PC-3 (cell line): Measurements from ENCODE around the gene RPL7L1. TPM values are rescaled to one million over a fixed set of nuclear protein-coding genes. Genes with fewer than 3 reads are reported as not detected.
A peak's percentile ranks its signal among the peaks of the same experiment; 100 is the strongest.

Source experiments
- ATAC-seq: fragments of 200-7000 bp; cut with Tn5 transposase; 2 replicates; pipeline ENCODE4 v1.9.1; 2020; ENCODE audit warnings: mild to moderate bottlenecking, moderate library complexity
- Bru-seq: library from RNA; stranded (reverse); fragments of 400-500 nt; gene quantifications from one replicate; lab custom pipeline; 2021; lab: Mats Ljungman, UMichigan
- BruChase-seq, 2 experiments: library from RNA; stranded (reverse); fragments of 400-500 nt; gene quantifications; one replicate each; lab custom pipeline; 2021; lab: Mats Ljungman, UMichigan
- BruUV-seq: library from RNA; stranded (reverse); fragments of 400-500 nt; replicated peaks from 2 replicates; lab custom pipeline; 2021; lab: Mats Ljungman, UMichigan
- CTCF ChIA-PET: fragments of 300-600 bp; sonication (Branson Sonifier 250); formaldehyde crosslinking; loops from one replicate; lab custom pipeline; 2022; ENCODE audit warnings: antibody characterized with exemption; lab: Charles Lee
- POLR2A ChIA-PET: fragments of 300-600 bp; sonication (Branson Sonifier 250); formaldehyde crosslinking; loops from one replicate; lab custom pipeline; 2022; ENCODE audit warnings: antibody characterized with exemption; ENCODE audit not compliant: unreplicated experiment; lab: Charles Lee
- DNase-seq: peaks from one replicate; pipeline ENCODE4 v3.0.0-alpha.2; 2015
- H2AFZ ChIP-seq: fragments of 300-600 bp; sonication (generic); 2 replicates; pipeline ENCODE4 v1.6.0; 2016; ENCODE audit warnings: antibody characterized with exemption, low read length
- H3F3A ChIP-seq: fragments of 300-600 bp; sonication (generic); one replicate; pipeline ENCODE4 v1.6.0; 2017; ENCODE audit warnings: antibody characterized with exemption, low read length, control low read depth, mild to moderate bottlenecking; ENCODE audit not compliant: unreplicated experiment
- H3K27ac ChIP-seq: fragments of 300-600 bp; sonication (generic); 2 replicates; pipeline ENCODE4 v1.5.1; 2016; ENCODE audit warnings: mild to moderate bottlenecking, low read length
- H3K27me3 ChIP-seq: fragments of 300-600 bp; sonication (generic); 2 replicates; pipeline ENCODE4 v1.6.1; 2016; ENCODE audit warnings: low read length, mixed read lengths
- H3K36me3 ChIP-seq: fragments of 300-600 bp; sonication (generic); 2 replicates; pipeline ENCODE4 v1.6.1; 2016; ENCODE audit warnings: low read depth, mixed run types, low read length, mixed read lengths
- H3K4me1 ChIP-seq: fragments of 300-600 bp; sonication (generic); 2 replicates; pipeline ENCODE4 v1.5.1; 2016; ENCODE audit warnings: low read length; ENCODE audit not compliant: insufficient read depth
- H3K4me2 ChIP-seq: fragments of 300-600 bp; sonication (generic); 2 replicates; pipeline ENCODE4 v1.6.0; 2016; ENCODE audit warnings: low read length
- H3K4me3 ChIP-seq: fragments of 300-600 bp; sonication (generic); 2 replicates; pipeline ENCODE4 v1.5.1; 2016; ENCODE audit warnings: mild to moderate bottlenecking, low read length, mixed read lengths
- H3K79me2 ChIP-seq: fragments of 300-600 bp; sonication (generic); 2 replicates; pipeline ENCODE4 v1.6.1; 2017; ENCODE audit warnings: low read length, mixed read lengths
- H3K9ac ChIP-seq: fragments of 300-600 bp; sonication (generic); 2 replicates; pipeline ENCODE4 v1.6.0; 2016; ENCODE audit warnings: mild to moderate bottlenecking, low read length
- H3K9me2 ChIP-seq: fragments of 300-600 bp; sonication (generic); replicated peaks from 2 replicates; pipeline ENCODE4 v1.6.1; 2016; ENCODE audit warnings: mixed run types, low read length, mixed read lengths
- H3K9me3 ChIP-seq: fragments of 300-600 bp; sonication (generic); 2 replicates; pipeline ENCODE4 v1.6.1; 2016; ENCODE audit warnings: low read length, mixed read lengths
- H4K20me1 ChIP-seq: fragments of 300-600 bp; sonication (generic); 2 replicates; pipeline ENCODE4 v1.6.1; 2016; ENCODE audit warnings: low read length, mixed read lengths
- EZH2 ChIP-seq: fragments of 300-600 bp; sonication (generic); IDR thresholded peaks from one replicate; pipeline ENCODE4 v1.6.1; 2017; ENCODE audit warnings: antibody characterized with exemption, mild to moderate bottlenecking, low read length; ENCODE audit not compliant: unreplicated experiment
- EZH2phosphoT487 ChIP-seq: fragments of 300-600 bp; sonication (generic); IDR thresholded peaks from 2 replicates; pipeline ENCODE4 v1.6.1; 2018; ENCODE audit warnings: mild to moderate bottlenecking, antibody characterized with exemption, low read length, borderline replicate concordance
- intact Hi-C: fragments of 100-400 bp; cut with micrococcal nuclease; formaldehyde crosslinking; loops from 2 replicates; pipeline ENCODE4 v1.9.0; 2023
- long read RNA-seq: library from polyadenylated mRNA; unstranded; transcript quantifications from one replicate; pipeline ENCODE4 v2.0.0, GENCODE V29; 2021; ENCODE audit not compliant: unreplicated experiment
- total RNA-seq: library from RNA; depleted of rRNA; stranded (reverse); fragments of >200 nt; gene quantifications from 2 replicates; pipeline ENCODE4 v1.2.3, GENCODE V29; 2014; rRNA removed
- TF ChIP-seq, protein P1 (sequence below): fragments of 300-600 bp; sonication (generic); conservative IDR thresholded peaks from 2 replicates; pipeline ENCODE4 v1.5.1; 2017; ENCODE audit warnings: antibody characterized with exemption, low read depth, mild to moderate bottlenecking, low read length

RPL7L1 gene
- 87.6 and 99.5 TPM in 2 replicates for total RNA-seq
- percentile 97 among the genes with signal in this experiment for Bru-seq, nascent RNA
- BruChase-seq, experiment 1, labeled RNA remaining after a 6-hour chase: percentile 99 among the genes with signal in this experiment
- BruChase-seq, experiment 2, labeled RNA remaining after a 2-hour chase: percentile 98 among the genes with signal in this experiment
- long read RNA-seq, full-length matches to known transcripts: 53 of 101 reads
- long read RNA-seq, partial matches to known transcripts: 18 of 101 reads
- long read RNA-seq, other reads (novel, unspliced or antisense): 30 of 101 reads

- Histone ChIP-seq H3K9ac (peak within 1 kb of the TSS; percentile 97), H3F3A (no peaks in the 10 kb centered on the region), H3K4me3 (peak within 1 kb of the TSS; percentile 85), H3K4me1 (peaks cover 4% of the 10 kb centered on the region; the same call in 1 of the 2 replicates), H3K9me3 (no peaks in the 10 kb centered on the region), H3K27me3 (no peaks in the 10 kb centered on the region), H3K79me2 (peaks cover 49% of the 10 kb centered on the region), H2AFZ (peak within 1 kb of the TSS; percentile 97), H3K4me2 (peak within 1 kb of the TSS; percentile 93), H4K20me1 (no peaks in the 10 kb centered on the region), H3K9me2 (no peaks in the 10 kb centered on the region), H3K27ac (peak within 1 kb of the TSS; percentile 76), H3K36me3 (peaks cover 21% of the 10 kb centered on the region)
- BruUV-seq: TSS peak; percentile 99
- ChIA-PET POLR2A (interaction anchor here (0.5 to 1.1 kb wide), 6 partner anchors 10 to 761 kb away, joined by 3 to 32 read pairs (median 8); no protein-coding TSS in a partner anchor), CTCF (interaction anchor here (1.2 kb wide), 1 partner anchor 218 kb away, joined by 6 read pairs; no protein-coding TSS in a partner anchor)
- intact Hi-C loops: no loop called here
- TF ChIP-seq EZH2 (no peak), EZH2phosphoT487 (no peak)
- TF ChIP-seq, protein P1, sequence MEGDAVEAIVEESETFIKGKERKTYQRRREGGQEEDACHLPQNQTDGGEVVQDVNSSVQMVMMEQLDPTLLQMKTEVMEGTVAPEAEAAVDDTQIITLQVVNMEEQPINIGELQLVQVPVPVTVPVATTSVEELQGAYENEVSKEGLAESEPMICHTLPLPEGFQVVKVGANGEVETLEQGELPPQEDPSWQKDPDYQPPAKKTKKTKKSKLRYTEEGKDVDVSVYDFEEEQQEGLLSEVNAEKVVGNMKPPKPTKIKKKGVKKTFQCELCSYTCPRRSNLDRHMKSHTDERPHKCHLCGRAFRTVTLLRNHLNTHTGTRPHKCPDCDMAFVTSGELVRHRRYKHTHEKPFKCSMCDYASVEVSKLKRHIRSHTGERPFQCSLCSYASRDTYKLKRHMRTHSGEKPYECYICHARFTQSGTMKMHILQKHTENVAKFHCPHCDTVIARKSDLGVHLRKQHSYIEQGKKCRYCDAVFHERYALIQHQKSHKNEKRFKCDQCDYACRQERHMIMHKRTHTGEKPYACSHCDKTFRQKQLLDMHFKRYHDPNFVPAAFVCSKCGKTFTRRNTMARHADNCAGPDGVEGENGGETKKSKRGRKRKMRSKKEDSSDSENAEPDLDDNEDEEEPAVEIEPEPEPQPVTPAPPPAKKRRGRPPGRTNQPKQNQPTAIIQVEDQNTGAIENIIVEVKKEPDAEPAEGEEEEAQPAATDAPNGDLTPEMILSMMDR: no peak
- ATAC-seq (peak; percentile 89), DNase-seq (peak; percentile 85)
Observed at GRCh38 chr6:42879372-42880239, at the start of gene RPL7L1. Gene RPL7L1 (plus strand): TSS chr6:42879616. CDS start chr6:42879911, 295 bp downstream.

DNA sequence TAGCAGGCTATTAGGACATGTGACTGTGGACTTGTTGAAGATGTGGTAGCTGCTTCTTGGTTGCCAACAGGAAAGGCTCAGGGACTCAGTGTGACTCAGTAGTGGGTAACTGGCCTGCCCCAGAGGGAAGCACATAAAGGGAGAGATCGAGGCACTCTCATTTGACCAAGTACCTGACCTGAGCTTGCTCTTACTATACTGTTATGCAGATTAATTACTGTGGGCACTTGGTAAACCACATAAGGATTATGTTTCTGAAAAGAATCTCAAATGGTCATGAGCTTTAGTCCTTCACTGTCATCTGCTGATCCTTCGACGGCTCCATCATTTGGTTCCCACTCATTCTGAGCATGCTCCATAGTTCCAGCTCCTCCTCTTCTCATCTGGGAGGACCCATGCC lies 48.2 kb upstream of the RPL7L1 start:
- POLR2A ChIA-PET: no interaction called here
- no peaks in the 10 kb centered on the region for H3K79me2 ChIP-seq
- H3K9ac ChIP-seq: no peak overlapping the region
- BruUV-seq: no TSS peak
- TF ChIP-seq, protein P1: no peak
- no peak for TF ChIP-seq EZH2phosphoT487
- TF ChIP-seq EZH2: no peak
- H3K9me3 ChIP-seq: no peaks in the 10 kb centered on the region
- H2AFZ ChIP-seq: no peak overlapping the region
- CTCF ChIA-PET: no interaction called here
- DNase-seq (no peak), ATAC-seq (no peak)
- peaks cover 6% of the 10 kb centered on the region; the same call in 1 of the 2 replicates for H3K36me3 ChIP-seq
- no peaks in the 10 kb centered on the region for H3K27me3 ChIP-seq
- H3K4me1 ChIP-seq: no peaks in the 10 kb centered on the region
- no peak overlapping the region for H3K27ac ChIP-seq
- no peak overlapping the region for H3K4me2 ChIP-seq
- H3K4me3 ChIP-seq: no peak overlapping the region
- intact Hi-C loops: no loop called here
- no peaks in the 10 kb centered on the region for H3F3A ChIP-seq
- H4K20me1 ChIP-seq: no peaks in the 10 kb centered on the region
- H3K9me2 ChIP-seq: no peaks in the 10 kb centered on the region
